HEK293 (cell line): ENCODE measurements around the gene AMBRA1.

Experiments used
- CTCF ChIP-seq: fragments of 450-650 bp; formaldehyde crosslinking; IDR thresholded peaks from 2 replicates; pipeline ENCODE4 v1.5.1; 2016; ENCODE audit warnings: missing biosample characterization, missing genetic modification characterization
- GFI1B ChIP-seq: fragments of 450-650 bp; formaldehyde crosslinking; IDR thresholded peaks from 2 replicates; pipeline ENCODE4 v1.5.1; 2016; ENCODE audit warnings: missing biosample characterization, missing genetic modification characterization
- YY1 ChIP-seq: fragments of 450-650 bp; formaldehyde crosslinking; IDR thresholded peaks from 2 replicates; pipeline ENCODE4 v1.5.1; 2018; ENCODE audit warnings: missing biosample characterization, missing genetic modification characterization
- ZNF24 ChIP-seq: fragments of 450-650 bp; formaldehyde crosslinking; IDR thresholded peaks from 2 replicates; pipeline ENCODE4 v1.5.1; 2016; ENCODE audit warnings: missing biosample characterization, missing genetic modification characterization
- ZNF404 ChIP-seq: fragments of 450-650 bp; formaldehyde crosslinking; IDR thresholded peaks from 2 replicates; pipeline ENCODE4 v1.5.1; 2017; ENCODE audit warnings: missing biosample characterization, missing genetic modification characterization
- ZNF629 ChIP-seq: fragments of 450-650 bp; formaldehyde crosslinking; IDR thresholded peaks from 2 replicates; pipeline ENCODE4 v1.5.1; 2017; ENCODE audit warnings: missing biosample characterization, missing genetic modification characterization
- ZNF837 ChIP-seq: fragments of 450-650 bp; formaldehyde crosslinking; IDR thresholded peaks from 2 replicates; pipeline ENCODE4 v1.5.1; 2016; ENCODE audit warnings: missing biosample characterization, missing genetic modification characterization
- ZSCAN23 ChIP-seq: fragments of 450-650 bp; formaldehyde crosslinking; IDR thresholded peaks from 2 replicates; pipeline ENCODE4 v1.5.1; 2016; ENCODE audit warnings: missing biosample characterization, missing genetic modification characterization
- TF ChIP-seq, protein P1 (sequence below): fragments of 450-650 bp; formaldehyde crosslinking; IDR thresholded peaks from 2 replicates; pipeline ENCODE4 v1.5.1; 2017; ENCODE audit warnings: missing biosample characterization, mild to moderate bottlenecking, missing genetic modification characterization, moderate library complexity
- TF ChIP-seq, protein P2 (sequence below): fragments of 450-650 bp; formaldehyde crosslinking; IDR thresholded peaks from 2 replicates; pipeline ENCODE4 v1.5.1; 2016; ENCODE audit warnings: missing biosample characterization, missing genetic modification characterization

- TF ChIP-seq CTCF (tag by site-specific recombination) (no peak), YY1 (tag by site-specific recombination) (no peak), ZNF629 (tag by site-specific recombination) (no peak), ZNF404 (tag by site-specific recombination) (no peak), GFI1B (tag by site-specific recombination) (no peak), ZSCAN23 (tag by site-specific recombination) (no peak), ZNF837 (no peak), ZNF24 (tag by site-specific recombination) (no peak)
- TF ChIP-seq, protein P1, sequence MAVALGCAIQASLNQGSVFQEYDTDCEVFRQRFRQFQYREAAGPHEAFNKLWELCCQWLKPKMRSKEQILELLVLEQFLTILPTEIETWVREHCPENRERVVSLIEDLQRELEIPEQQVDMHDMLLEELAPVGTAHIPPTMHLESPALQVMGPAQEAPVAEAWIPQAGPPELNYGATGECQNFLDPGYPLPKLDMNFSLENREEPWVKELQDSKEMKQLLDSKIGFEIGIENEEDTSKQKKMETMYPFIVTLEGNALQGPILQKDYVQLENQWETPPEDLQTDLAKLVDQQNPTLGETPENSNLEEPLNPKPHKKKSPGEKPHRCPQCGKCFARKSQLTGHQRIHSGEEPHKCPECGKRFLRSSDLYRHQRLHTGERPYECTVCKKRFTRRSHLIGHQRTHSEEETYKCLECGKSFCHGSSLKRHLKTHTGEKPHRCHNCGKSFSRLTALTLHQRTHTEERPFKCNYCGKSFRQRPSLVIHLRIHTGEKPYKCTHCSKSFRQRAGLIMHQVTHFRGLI (tag by site-specific recombination): no peak
- TF ChIP-seq, protein P2, sequence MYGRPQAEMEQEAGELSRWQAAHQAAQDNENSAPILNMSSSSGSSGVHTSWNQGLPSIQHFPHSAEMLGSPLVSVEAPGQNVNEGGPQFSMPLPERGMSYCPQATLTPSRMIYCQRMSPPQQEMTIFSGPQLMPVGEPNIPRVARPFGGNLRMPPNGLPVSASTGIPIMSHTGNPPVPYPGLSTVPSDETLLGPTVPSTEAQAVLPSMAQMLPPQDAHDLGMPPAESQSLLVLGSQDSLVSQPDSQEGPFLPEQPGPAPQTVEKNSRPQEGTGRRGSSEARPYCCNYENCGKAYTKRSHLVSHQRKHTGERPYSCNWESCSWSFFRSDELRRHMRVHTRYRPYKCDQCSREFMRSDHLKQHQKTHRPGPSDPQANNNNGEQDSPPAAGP (tag by site-specific recombination): no peak
Measured at GRCh38 chr11:46600194-46600960, 6.6 kb upstream of the AMBRA1 start.
